Progenitor cell of endocrine pancreas (in vitro differentiated cells): ENCODE measurements around the gene RUVBL1. TPM values are rescaled to one million over a fixed set of nuclear protein-coding genes. Genes with fewer than 3 reads are reported as not detected.

Experiments
- DNase-seq: peaks from one replicate; pipeline ENCODE4 v3.0.0; 2021; ENCODE audit warnings: low spot score; ENCODE audit not compliant: unreplicated experiment
- H3K27ac Mint-ChIP-seq: 2 replicates; pipeline ENCODE4 v1.8.0; 2021; ENCODE audit warnings: mild to moderate bottlenecking, moderate library complexity, mixed read lengths
- H3K27me3 Mint-ChIP-seq: 2 replicates; pipeline ENCODE4 v1.8.0; 2021; ENCODE audit warnings: mixed read lengths
- H3K36me3 Mint-ChIP-seq: 2 replicates; pipeline ENCODE4 v1.8.0; 2022; ENCODE audit warnings: mixed read lengths; ENCODE audit not compliant: insufficient read depth
- H3K4me1 Mint-ChIP-seq: 2 replicates; pipeline ENCODE4 v1.8.0; 2021; ENCODE audit warnings: low read depth, mixed read lengths
- H3K4me3 Mint-ChIP-seq: 2 replicates; pipeline ENCODE4 v1.8.0; 2021; ENCODE audit warnings: low read depth, mild to moderate bottlenecking, moderate library complexity, mixed read lengths
- H3K9me3 Mint-ChIP-seq: 2 replicates; pipeline ENCODE4 v1.8.0; 2021; ENCODE audit warnings: low read depth, mixed read lengths
- total RNA-seq: library from RNA; stranded (reverse); gene quantifications from 2 replicates; pipeline ENCODE4 v1.2.1, GENCODE V29; 2021
- TF ChIP-seq, protein P1 (sequence below): fragments of 200-600 bp; sonication (generic); IDR thresholded peaks from one replicate; pipeline ENCODE4 v1.5.0; 2021; ENCODE audit warnings: antibody characterized with exemption, mild to moderate bottlenecking; ENCODE audit not compliant: unreplicated experiment

Gene RUVBL1
- total RNA-seq, 1 donor from 2014 or later: 53.6 TPM

GRCh38 chr3:128056258-128056657 is 67.4 kb downstream of the RUVBL1 start:
- H3K36me3 Mint-ChIP-seq: peaks cover 20% of the 10 kb centered on the region
- peaks cover 26% of the 10 kb centered on the region for H3K4me1 Mint-ChIP-seq
- TF ChIP-seq, protein P1, sequence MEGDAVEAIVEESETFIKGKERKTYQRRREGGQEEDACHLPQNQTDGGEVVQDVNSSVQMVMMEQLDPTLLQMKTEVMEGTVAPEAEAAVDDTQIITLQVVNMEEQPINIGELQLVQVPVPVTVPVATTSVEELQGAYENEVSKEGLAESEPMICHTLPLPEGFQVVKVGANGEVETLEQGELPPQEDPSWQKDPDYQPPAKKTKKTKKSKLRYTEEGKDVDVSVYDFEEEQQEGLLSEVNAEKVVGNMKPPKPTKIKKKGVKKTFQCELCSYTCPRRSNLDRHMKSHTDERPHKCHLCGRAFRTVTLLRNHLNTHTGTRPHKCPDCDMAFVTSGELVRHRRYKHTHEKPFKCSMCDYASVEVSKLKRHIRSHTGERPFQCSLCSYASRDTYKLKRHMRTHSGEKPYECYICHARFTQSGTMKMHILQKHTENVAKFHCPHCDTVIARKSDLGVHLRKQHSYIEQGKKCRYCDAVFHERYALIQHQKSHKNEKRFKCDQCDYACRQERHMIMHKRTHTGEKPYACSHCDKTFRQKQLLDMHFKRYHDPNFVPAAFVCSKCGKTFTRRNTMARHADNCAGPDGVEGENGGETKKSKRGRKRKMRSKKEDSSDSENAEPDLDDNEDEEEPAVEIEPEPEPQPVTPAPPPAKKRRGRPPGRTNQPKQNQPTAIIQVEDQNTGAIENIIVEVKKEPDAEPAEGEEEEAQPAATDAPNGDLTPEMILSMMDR: no peak
- H3K27me3 Mint-ChIP-seq: no peaks in the 10 kb centered on the region
- no peak overlapping the region for H3K27ac Mint-ChIP-seq
- H3K4me3 Mint-ChIP-seq: no peak overlapping the region
- no peaks in the 10 kb centered on the region for H3K9me3 Mint-ChIP-seq
- DNase-seq: no peak

- TF ChIP-seq, protein P1: no peak
- no peaks in the 10 kb centered on the region for H3K27me3 Mint-ChIP-seq
- peaks cover 29% of the 10 kb centered on the region for H3K4me1 Mint-ChIP-seq
- peak overlapping the region; percentile 88 for H3K4me3 Mint-ChIP-seq
- H3K36me3 Mint-ChIP-seq: peaks cover 10% of the 10 kb centered on the region
- no peak for DNase-seq
- H3K27ac Mint-ChIP-seq: peak overlapping the region; percentile 11
- no peaks in the 10 kb centered on the region for H3K9me3 Mint-ChIP-seq
These were observed 69.2 kb downstream of the RUVBL1 start for GRCh38 chr3:128054367-128054766.

- no peak overlapping the region for H3K27ac Mint-ChIP-seq
- peaks cover 29% of the 10 kb centered on the region for H3K4me1 Mint-ChIP-seq
- H3K4me3 Mint-ChIP-seq: peak overlapping the region; percentile 88
- H3K36me3 Mint-ChIP-seq: peaks cover 9% of the 10 kb centered on the region
- H3K27me3 Mint-ChIP-seq: no peaks in the 10 kb centered on the region
- TF ChIP-seq, protein P1: no peak
- DNase-seq: no peak
- H3K9me3 Mint-ChIP-seq: no peaks in the 10 kb centered on the region
These were observed 70.0 kb downstream of the RUVBL1 start for GRCh38 chr3:128053614-128054013.

DNA sequence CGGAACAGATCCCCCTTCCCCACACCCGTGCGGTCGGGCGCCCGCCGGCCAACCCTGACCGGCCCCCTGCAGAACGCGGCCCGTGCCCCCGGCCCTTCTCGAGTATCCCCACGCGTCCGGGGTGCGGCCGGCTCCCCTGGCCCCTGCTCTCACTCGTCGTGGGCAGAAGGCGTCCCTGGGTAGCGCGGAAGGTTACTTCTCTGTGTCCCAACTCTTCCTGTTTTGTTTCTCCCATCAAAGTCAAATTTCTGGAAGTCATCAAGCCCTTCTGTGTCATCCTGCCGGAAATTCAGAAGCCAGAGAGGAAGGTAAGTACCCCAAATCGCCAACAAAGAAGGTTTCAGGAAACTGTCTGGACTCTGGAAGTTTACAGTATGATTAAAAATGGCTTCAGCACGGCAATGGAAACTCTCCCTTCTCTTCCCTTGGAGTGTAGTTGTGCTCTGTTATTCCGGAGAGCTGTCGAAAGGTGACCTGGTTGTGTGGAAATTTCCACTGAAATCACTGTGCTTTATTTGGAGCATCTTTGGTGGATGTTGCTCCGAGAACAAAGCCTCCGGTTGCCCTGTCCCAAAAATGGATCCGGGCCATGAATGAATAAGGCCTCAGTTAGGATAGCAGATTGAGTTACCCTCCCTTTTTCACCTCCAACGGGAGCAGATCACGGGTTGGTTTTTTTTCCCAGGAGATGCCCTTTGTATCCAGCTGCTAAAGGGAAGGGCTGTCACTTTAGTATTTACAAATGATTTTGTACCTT is 70.8 kb downstream of the RUVBL1 start:
- Mint-ChIP-seq H3K27me3 (peaks cover 2% of the 10 kb centered on the region), H3K4me3 (peak overlapping the region; percentile 88), H3K27ac (peak overlapping the region; percentile 98), H3K36me3 (peaks cover 8% of the 10 kb centered on the region), H3K4me1 (peaks cover 29% of the 10 kb centered on the region), H3K9me3 (no peaks in the 10 kb centered on the region)
- TF ChIP-seq, protein P1: no peak
- DNase-seq: no peak

GRCh38 chr3:128051837-128052594 is 71.6 kb downstream of the RUVBL1 start, which contains the start of gene SEC61A1:
SEC61A1 (plus strand) TSS chr3:128052437; CDS start chr3:128052553, 116 bp downstream.
- H3K36me3 Mint-ChIP-seq: peaks cover 7% of the 10 kb centered on the region
- peak within 1 kb of the TSS; percentile 98 for H3K27ac Mint-ChIP-seq
- no peaks in the 10 kb centered on the region for H3K9me3 Mint-ChIP-seq
- H3K4me3 Mint-ChIP-seq: peak within 1 kb of the TSS; percentile 88
- TF ChIP-seq, protein P1: no peak
- peaks cover 4% of the 10 kb centered on the region for H3K27me3 Mint-ChIP-seq
- H3K4me1 Mint-ChIP-seq: peaks cover 29% of the 10 kb centered on the region
- peak; percentile 91 for DNase-seq
